Midbrain (tissue), 1 donor: ENCODE data around the gene CATSPER1.

Experiments used
- DNase-seq: peaks from one replicate; lab custom pipeline; 2025; lab: John Stamatoyannopoulos, UW

Gene CATSPER1

DNA sequence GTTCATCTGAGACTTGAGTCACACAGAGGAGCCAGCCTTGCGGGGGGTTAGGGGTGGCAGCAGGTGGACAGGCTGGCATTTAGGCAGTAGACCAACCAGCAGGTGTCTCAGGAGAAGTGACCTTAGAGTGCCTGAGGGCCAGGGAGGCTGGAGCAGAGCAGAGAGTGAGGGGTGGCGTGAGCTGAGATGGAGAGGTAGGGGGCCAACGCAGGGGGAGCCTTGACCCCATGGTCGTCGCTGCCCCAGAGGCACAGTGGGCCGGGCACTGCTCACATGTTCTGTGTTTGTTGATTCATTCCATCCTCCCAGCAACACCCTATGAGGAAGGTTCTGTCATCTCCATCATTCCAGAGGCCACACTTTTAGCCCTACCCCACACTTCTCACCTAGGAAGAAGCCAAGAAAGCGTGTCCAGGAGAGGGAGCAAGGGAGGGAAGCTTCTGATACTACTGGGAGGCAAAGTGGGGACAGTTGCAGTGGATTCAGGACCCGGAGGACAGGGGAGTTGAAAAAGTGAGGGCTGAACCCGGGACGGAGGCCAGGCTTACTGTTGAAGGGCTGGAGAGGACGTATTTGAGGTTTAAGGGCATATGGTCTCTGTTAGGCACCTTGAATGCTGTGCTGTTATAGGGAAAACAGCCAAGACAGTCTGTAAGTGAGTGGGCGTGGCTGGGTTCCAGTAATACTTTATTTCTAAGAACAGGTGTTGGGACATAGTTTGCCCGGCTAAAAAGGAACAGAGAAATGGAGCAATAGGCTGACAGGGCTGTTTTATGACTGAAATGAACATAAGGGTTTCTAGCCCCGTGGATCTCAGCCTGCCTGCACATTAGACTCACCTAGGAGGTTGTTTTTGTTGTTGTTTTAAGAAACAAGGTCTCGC is 57.4 kb downstream of the CATSPER1 start:
- no peak for DNase-seq

DNA sequence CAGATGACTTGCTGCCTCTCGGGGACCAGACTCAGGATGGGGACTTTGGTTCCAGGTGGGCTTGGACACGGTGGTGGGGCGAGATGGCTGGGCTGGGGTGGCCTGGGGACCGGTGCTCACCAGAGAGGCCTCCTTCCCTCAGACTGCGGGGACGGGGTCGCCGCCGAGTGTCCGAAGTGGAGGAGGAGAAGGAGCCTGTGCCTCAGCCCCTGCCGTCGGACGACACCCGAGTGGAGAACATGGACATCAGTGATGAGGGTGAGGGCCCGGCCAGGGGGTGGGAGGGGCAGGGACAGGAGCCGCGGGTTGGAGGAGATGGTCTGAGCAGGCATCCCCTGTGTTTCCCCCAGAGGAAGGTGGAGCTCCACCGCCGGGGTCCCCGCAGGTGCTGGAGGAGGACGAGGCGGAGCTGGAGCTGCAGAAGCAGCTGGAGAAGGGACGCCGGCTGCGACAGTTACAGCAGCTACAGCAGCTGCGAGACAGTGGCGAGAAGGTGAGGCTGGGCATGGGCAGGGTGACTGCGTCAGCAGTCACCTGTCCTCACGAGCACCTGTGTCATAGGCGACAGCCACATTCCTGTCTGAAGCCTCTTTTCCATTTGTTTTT is 58.8 kb downstream of the CATSPER1 start:
- DNase-seq: no peak
